Mesothelial cell of epicardium (in vitro differentiated cells): ENCODE data around the gene HTR1D. TPM values are rescaled to one million over a fixed set of nuclear protein-coding genes. Genes with fewer than 3 reads are reported as not detected.
"Not testable (repeated sequence)": the region's sequence is repeated elsewhere in the genome, so short reads cannot be mapped to it uniquely, and the experiment has no call there.

Experiments
- DNase-seq, 2 experiments: peaks; one replicate each; pipeline ENCODE4 v3.0.0; 2021; ENCODE audit warnings: low spot score in 2 of 2; ENCODE audit not compliant: unreplicated experiment in 2 of 2
- H3K27ac Mint-ChIP-seq: 2 replicates; pipeline ENCODE4 v1.8.0; 2021; ENCODE audit warnings: mixed read lengths
- H3K27me3 Mint-ChIP-seq: 2 replicates; pipeline ENCODE4 v1.8.0; 2021; ENCODE audit warnings: low read depth, mixed read lengths
- H3K36me3 Mint-ChIP-seq: 2 replicates; pipeline ENCODE4 v1.8.0; 2021; ENCODE audit warnings: mixed read lengths
- H3K4me1 Mint-ChIP-seq: 2 replicates; pipeline ENCODE4 v1.8.0; 2021; ENCODE audit warnings: mixed read lengths
- H3K4me3 Mint-ChIP-seq: 2 replicates; pipeline ENCODE4 v1.8.0; 2021; ENCODE audit warnings: mild to moderate bottlenecking, moderate library complexity, mixed read lengths
- H3K9me3 Mint-ChIP-seq: 2 replicates; pipeline ENCODE4 v1.8.0; 2021; ENCODE audit warnings: mixed read lengths
- CTCF ChIP-seq: fragments of 200-600 bp; sonication (generic); IDR thresholded peaks from one replicate; pipeline ENCODE4 v1.5.0; 2021; ENCODE audit warnings: antibody characterized with exemption; ENCODE audit not compliant: unreplicated experiment
- total RNA-seq: library from RNA; stranded (reverse); gene quantifications from 3 replicates; pipeline ENCODE4 v1.2.1, GENCODE V29; 2021

Gene HTR1D
- total RNA-seq, result 0.09 to 0.18 TPM in 2 of 3 replicates, not detected in the other

- Mint-ChIP-seq H3K4me3 (peak within 1 kb of the TSS; percentile 56), H3K27ac (no peak within 1 kb of the TSS), H3K36me3 (no peaks in the 10 kb centered on the region), H3K9me3 (no peaks in the 10 kb centered on the region), H3K27me3 (peaks cover 61% of the 10 kb centered on the region), H3K4me1 (peaks cover 4% of the 10 kb centered on the region)
- no peak for TF ChIP-seq CTCF
- DNase-seq, result peak in 1 of 2 experiments; percentile 49
Measured at GRCh38 chr1:23217421-23218115, at the start of gene HTR1D. HTR1D (minus strand) TSS chr1:23217502; CDS start chr1:23194219, 23,283 bp downstream.

- no peak for DNase-seq
- no peak overlapping the region for H3K27ac Mint-ChIP-seq
- no peak overlapping the region for H3K4me3 Mint-ChIP-seq
- TF ChIP-seq CTCF, result no peak
- peaks cover 4% of the 10 kb centered on the region for H3K27me3 Mint-ChIP-seq
- H3K36me3 Mint-ChIP-seq, result no peaks in the 10 kb centered on the region
- H3K9me3 Mint-ChIP-seq, result no peaks in the 10 kb centered on the region
- H3K4me1 Mint-ChIP-seq, result no peaks in the 10 kb centered on the region
Measured at GRCh38 chr1:23263380-23263887, 46.1 kb upstream of the HTR1D start.

- H3K27me3 Mint-ChIP-seq, H3K4me3 Mint-ChIP-seq, H3K9me3 Mint-ChIP-seq, H3K4me1 Mint-ChIP-seq, H3K27ac Mint-ChIP-seq, DNase-seq, H3K36me3 Mint-ChIP-seq: not testable (repeated sequence)
Measured at GRCh38 chr1:23258082-23258481, 40.8 kb upstream of the HTR1D start.

- H3K27ac Mint-ChIP-seq, H3K9me3 Mint-ChIP-seq, H3K36me3 Mint-ChIP-seq, H3K27me3 Mint-ChIP-seq, H3K4me1 Mint-ChIP-seq, DNase-seq, H3K4me3 Mint-ChIP-seq: not testable (repeated sequence)
Measured at GRCh38 chr1:23257371-23257770, 40.1 kb upstream of the HTR1D start.

- Mint-ChIP-seq H3K27ac (no peak overlapping the region), H3K36me3 (no peaks in the 10 kb centered on the region), H3K27me3 (no peaks in the 10 kb centered on the region), H3K9me3 (peaks cover 3% of the 10 kb centered on the region), H3K4me1 (peaks cover 7% of the 10 kb centered on the region), H3K4me3 (no peak overlapping the region)
- no peak for DNase-seq
- no peak for TF ChIP-seq CTCF
Measured at GRCh38 chr1:23254584-23254983, 37.3 kb upstream of the HTR1D start.

GRCh38 chr1:23251812-23252211 lies 34.5 kb upstream of the HTR1D start:
- H3K36me3 Mint-ChIP-seq, result no peaks in the 10 kb centered on the region
- peaks cover 9% of the 10 kb centered on the region for H3K4me1 Mint-ChIP-seq
- H3K4me3 Mint-ChIP-seq, result no peak overlapping the region
- TF ChIP-seq CTCF, result no peak
- no peak overlapping the region for H3K27ac Mint-ChIP-seq
- H3K9me3 Mint-ChIP-seq, result no peaks in the 10 kb centered on the region
- H3K27me3 Mint-ChIP-seq, result no peaks in the 10 kb centered on the region
- no peak for DNase-seq
